ENCODE data around the gene ACVRL1.
"Not testable (repeated sequence)": the region's sequence is repeated elsewhere in the genome, so short reads cannot be mapped to it uniquely, and the experiment has no call there.

The ACVRL1 gene

GRCh38 chr12:51879102-51879501 lies 28.2 kb upstream of the ACVRL1 start:
- TF ChIP-seq TAF1 (IDR thresholded peaks at IDR 0.05; ENCODE audit: borderline replicate concordance, low read depth, low read length) (no peak), POLR2AphosphoS5 (IDR thresholded peaks at IDR 0.05; ENCODE audit: low read depth, low read length) (no peak), POLR2A (IDR thresholded peaks at IDR 0.05; ENCODE audit: low read depth, low read length) (no peak)
- FAIRE-seq (no peak), DNase-seq (ENCODE audit: insufficient read length) (no peak)

DNA sequence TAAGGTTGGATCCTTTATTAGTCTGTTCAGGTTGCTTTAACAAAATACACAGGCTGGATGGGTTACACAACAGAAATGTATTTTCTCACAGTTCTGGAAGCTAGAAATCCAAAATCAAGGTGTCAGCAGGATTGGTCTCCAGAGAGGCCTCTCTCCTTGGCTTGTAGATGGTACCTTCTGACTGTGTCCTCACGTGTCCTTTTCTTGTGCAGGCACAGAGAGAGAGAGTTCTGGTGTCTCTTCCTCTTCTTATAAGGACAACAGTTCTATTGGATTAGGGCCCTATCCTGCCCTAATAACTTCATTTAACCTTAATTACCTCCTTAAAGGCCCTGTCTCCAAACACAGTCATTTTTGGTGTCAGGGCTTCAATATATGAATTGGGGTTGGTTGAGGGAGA lies 24.0 kb upstream of the ACVRL1 start:
- no peak for TF ChIP-seq TAF1 (IDR thresholded peaks at IDR 0.05; ENCODE audit: borderline replicate concordance, low read depth, low read length)
- TF ChIP-seq POLR2AphosphoS5 (IDR thresholded peaks at IDR 0.05; ENCODE audit: low read depth, low read length), result no peak
- TF ChIP-seq POLR2A (IDR thresholded peaks at IDR 0.05; ENCODE audit: low read depth, low read length), result no peak
- DNase-seq (ENCODE audit: insufficient read length), result no peak
- no peak for FAIRE-seq

- DNase-seq (ENCODE audit: insufficient read length), result no peak
- FAIRE-seq, result no peak
- TF ChIP-seq POLR2AphosphoS5 (IDR thresholded peaks at IDR 0.05; ENCODE audit: low read depth, low read length) (no peak), TAF1 (IDR thresholded peaks at IDR 0.05; ENCODE audit: borderline replicate concordance, low read depth, low read length) (no peak), POLR2A (IDR thresholded peaks at IDR 0.05; ENCODE audit: low read depth, low read length) (no peak)
These were observed 23.2 kb upstream of the ACVRL1 start for GRCh38 chr12:51883998-51884675.

- no peak for DNase-seq (ENCODE audit: insufficient read length)
- no peak for FAIRE-seq
- TF ChIP-seq TAF1 (IDR thresholded peaks at IDR 0.05; ENCODE audit: borderline replicate concordance, low read depth, low read length), result no peak
- TF ChIP-seq POLR2AphosphoS5 (IDR thresholded peaks at IDR 0.05; ENCODE audit: low read depth, low read length), result no peak
- no peak for TF ChIP-seq POLR2A (IDR thresholded peaks at IDR 0.05; ENCODE audit: low read depth, low read length)
These were observed 22.6 kb upstream of the ACVRL1 start for GRCh38 chr12:51884676-51885229.

- DNase-seq (ENCODE audit: insufficient read length); FAIRE-seq: not testable (repeated sequence)
These were observed 21.8 kb upstream of the ACVRL1 start for GRCh38 chr12:51885294-51886020.

DNA sequence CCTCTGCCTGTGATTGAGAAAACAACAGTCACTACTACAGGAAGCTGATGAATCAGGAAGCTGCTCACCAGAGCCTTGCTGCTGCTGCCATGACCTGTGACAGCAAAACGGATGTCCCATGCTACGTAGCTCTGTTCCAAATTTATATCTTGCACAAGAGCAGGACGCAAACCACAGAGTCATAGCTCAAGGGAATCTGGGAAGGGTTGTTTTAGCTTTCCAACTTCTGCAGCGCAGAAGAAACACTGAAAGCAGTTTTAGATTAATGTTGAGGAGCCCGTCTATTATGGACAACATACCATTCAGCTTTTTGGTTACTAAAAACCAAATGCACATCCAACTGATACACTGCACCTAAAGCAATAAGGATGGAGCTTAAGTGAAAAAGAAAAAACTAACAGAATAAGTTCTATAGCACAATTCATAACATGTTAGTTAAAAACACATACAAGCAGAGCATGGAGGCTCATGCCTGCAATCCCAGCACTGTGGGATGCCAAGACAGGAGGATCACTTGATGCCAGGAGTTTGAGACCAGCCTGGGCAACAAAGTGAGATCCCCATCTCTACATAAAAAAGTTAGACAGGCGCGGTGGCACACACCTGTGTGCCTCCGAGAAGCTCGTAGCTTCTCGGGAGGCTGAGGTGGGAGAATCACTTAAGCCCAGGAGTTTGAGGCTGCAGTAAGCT lies 21.1 kb upstream of the ACVRL1 start:
- DNase-seq (ENCODE audit: insufficient read length) (no peak), FAIRE-seq (no peak)
- TF ChIP-seq POLR2AphosphoS5 (IDR thresholded peaks at IDR 0.05; ENCODE audit: low read depth, low read length) (no peak), TAF1 (IDR thresholded peaks at IDR 0.05; ENCODE audit: borderline replicate concordance, low read depth, low read length) (no peak), POLR2A (IDR thresholded peaks at IDR 0.05; ENCODE audit: low read depth, low read length) (no peak)

- no peak for FAIRE-seq
- no peak for TF ChIP-seq POLR2A (IDR thresholded peaks at IDR 0.05; ENCODE audit: low read depth, low read length)
- TF ChIP-seq TAF1 (IDR thresholded peaks at IDR 0.05; ENCODE audit: borderline replicate concordance, low read depth, low read length), result no peak
- TF ChIP-seq POLR2AphosphoS5 (IDR thresholded peaks at IDR 0.05; ENCODE audit: low read depth, low read length), result no peak
- no peak for DNase-seq (ENCODE audit: insufficient read length)
These were observed 19.6 kb upstream of the ACVRL1 start, which contains the start of gene ANKRD33 for GRCh38 chr12:51887476-51888315. TSS of gene ANKRD33 (plus strand) at chr12:51888103. CDS start at chr12:51888187, 84 bp downstream.

GRCh38 chr12:51888316-51889215 lies 18.7 kb upstream of the ACVRL1 start:
- no peak for DNase-seq (ENCODE audit: insufficient read length)
- no peak for FAIRE-seq
- no peak for TF ChIP-seq POLR2AphosphoS5 (IDR thresholded peaks at IDR 0.05; ENCODE audit: low read depth, low read length)
- TF ChIP-seq TAF1 (IDR thresholded peaks at IDR 0.05; ENCODE audit: borderline replicate concordance, low read depth, low read length), result no peak
- no peak for TF ChIP-seq POLR2A (IDR thresholded peaks at IDR 0.05; ENCODE audit: low read depth, low read length)

GRCh38 chr12:51889216-51890132 lies 17.8 kb upstream of the ACVRL1 start:
- DNase-seq (ENCODE audit: insufficient read length) (no peak), FAIRE-seq (no peak)
- no peak for TF ChIP-seq POLR2AphosphoS5 (IDR thresholded peaks at IDR 0.05; ENCODE audit: low read depth, low read length)
- no peak for TF ChIP-seq TAF1 (IDR thresholded peaks at IDR 0.05; ENCODE audit: borderline replicate concordance, low read depth, low read length)
- no peak for TF ChIP-seq POLR2A (IDR thresholded peaks at IDR 0.05; ENCODE audit: low read depth, low read length)
